GM12892 (cell line): ENCODE results near the gene RPL22.

Experiments used
- POLR2A ChIP-seq: IDR thresholded peaks from 2 replicates; pipeline ENCODE4 v1.6.1; 2011; ENCODE audit warnings: low read depth, low read length, control low read depth
- POLR2AphosphoS5 ChIP-seq: IDR thresholded peaks from 2 replicates; pipeline ENCODE4 v1.6.1; 2011; ENCODE audit warnings: low read depth, low read length, control low read depth
- TAF1 ChIP-seq: IDR thresholded peaks from 2 replicates; pipeline ENCODE4 v1.6.1; 2011; ENCODE audit warnings: low read depth, mild to moderate bottlenecking, control low read depth, low read length, borderline replicate concordance

DNA sequence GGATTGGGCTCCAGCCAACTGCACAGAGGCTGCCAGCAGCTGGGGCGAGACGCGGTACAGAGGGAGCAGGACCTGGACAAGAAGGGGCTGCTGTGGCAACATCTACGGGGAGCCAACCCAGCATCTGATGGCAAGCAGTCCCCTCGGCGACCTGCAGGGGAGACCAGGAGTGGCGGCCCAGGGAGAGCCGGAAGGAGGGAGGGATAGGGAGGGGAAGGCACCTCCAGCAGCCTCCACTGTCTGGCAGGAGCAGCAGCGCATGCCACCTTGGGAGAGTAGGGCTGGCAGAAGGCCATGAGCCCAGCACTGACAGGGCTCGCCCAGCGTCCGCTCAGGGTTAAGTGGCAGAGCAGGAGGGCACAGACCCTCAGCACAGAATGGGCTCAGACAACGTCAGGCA lies 36.6 kb downstream of the RPL22 start:
- TF ChIP-seq POLR2AphosphoS5 = no peak
- TF ChIP-seq POLR2A = no peak
- no peak for TF ChIP-seq TAF1
